Vagina (tissue), 2 donors: ENCODE measurements around the gene MIER3.

Experiments used
- CTCF ChIP-seq, 3 experiments: fragments of 450-650 bp in 2 of 3; fragments of 200-600 bp in 1 of 3; sonication (generic) in 1 of 3; IDR thresholded peaks; one replicate each; pipeline ENCODE4 v1.5.1; 2017 to 2019; ENCODE audit warnings: antibody characterized with exemption in 3 of 3, mild to moderate bottlenecking in 2 of 3, moderate library complexity in 2 of 3
- POLR2AphosphoS5 ChIP-seq, 2 donors: sonication (generic); formaldehyde crosslinking; IDR thresholded peaks; one replicate each; pipeline ENCODE4 v1.9.0; 2017; ENCODE audit warnings: antibody characterized with exemption in 2 of 2, mild to moderate bottlenecking in 2 of 2, low read depth in 1 of 2; ENCODE audit not compliant: insufficient read depth in 1 of 2

DNA sequence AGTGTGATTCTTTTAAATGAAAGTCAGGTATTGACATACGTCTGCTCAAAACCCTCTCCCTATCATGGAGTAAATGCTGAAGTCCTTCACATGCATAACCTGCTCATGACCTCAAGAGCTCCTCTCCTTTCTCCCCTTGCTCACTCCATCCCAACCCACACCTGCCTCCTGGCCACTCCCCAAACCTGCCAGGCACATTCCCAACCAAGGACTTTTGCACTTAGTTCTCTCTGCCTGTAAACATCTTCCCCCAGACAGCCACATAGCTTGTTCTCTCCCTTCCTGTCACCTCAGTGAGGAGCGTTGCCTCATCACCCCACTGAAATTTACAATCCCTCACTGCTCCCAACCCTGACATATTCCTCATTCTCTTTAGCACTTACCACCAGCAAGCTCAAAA, 33.9 kb downstream of the MIER3 start:
- TF ChIP-seq CTCF (IDR thresholded peaks at IDR 0.05) (no peak), POLR2AphosphoS5 (IDR thresholded peaks at IDR 0.05; ENCODE audit: insufficient read depth in 1 of 2, low read depth in 1 of 2) (no peak)
